KG1 (cell line): ENCODE data around the gene USP20.
"Not testable (repeated sequence)": the region's sequence is repeated elsewhere in the genome, so short reads cannot be mapped to it uniquely, and the experiment has no call there.

Source experiments
- DNase-seq: peaks from one replicate; lab custom pipeline; 2025; lab: John Stamatoyannopoulos, UW

USP20 gene

GRCh38 chr9:129890718-129891299 is 55.6 kb downstream of the USP20 start:
- not testable (repeated sequence) for DNase-seq

DNA sequence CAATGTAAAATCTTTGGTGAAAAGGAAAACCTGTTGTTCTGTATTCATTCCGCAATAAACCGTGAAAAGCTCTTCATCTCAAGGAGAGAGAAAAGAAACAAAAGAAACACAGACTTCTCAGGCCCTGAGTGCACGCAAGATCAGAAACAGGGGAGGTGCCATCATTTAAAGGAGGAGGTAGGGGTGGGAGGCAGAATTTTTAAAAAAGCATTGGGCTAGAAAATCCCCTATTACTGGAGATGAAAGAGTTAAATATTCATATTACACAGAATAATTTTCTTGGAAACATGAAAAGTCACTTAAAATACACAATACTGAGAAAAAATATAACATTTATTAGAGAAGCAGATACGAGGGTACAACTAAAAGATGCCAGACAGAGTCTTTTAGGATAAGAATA is 56.3 kb downstream of the USP20 start:
- DNase-seq, result no peak

DNA sequence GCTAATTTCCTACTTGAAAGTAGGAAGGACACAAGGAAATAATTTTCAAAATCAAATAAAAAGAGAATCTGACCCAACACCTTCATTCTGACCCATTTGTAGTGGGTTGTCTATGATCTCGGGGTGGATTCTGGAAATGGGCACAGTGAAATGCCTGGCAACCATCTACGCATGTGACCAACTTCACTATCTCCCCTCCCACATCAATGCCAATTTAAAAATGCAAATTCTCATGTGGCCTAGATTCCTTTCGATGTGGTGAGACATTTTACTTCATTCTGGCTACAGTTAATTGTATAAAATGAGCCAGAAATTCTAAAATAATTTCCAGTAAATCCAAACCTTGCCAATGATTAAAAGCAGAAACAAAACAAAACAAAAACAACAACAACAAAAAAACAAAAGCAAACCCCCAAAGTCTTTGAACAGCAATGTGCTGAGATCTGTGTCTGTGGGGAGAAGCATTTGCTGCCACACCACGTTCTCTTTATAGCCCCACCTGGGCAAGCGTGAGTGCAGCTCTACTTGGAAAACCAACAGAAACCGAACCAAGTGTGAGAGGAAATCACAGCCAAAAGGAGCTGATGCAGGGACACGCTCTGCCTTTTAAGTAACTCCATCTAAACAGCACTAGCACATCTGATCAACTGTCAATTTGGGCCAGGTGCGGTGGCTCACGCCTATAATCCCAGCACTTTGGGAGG is 59.0 kb downstream of the USP20 start:
- no peak for DNase-seq

DNA sequence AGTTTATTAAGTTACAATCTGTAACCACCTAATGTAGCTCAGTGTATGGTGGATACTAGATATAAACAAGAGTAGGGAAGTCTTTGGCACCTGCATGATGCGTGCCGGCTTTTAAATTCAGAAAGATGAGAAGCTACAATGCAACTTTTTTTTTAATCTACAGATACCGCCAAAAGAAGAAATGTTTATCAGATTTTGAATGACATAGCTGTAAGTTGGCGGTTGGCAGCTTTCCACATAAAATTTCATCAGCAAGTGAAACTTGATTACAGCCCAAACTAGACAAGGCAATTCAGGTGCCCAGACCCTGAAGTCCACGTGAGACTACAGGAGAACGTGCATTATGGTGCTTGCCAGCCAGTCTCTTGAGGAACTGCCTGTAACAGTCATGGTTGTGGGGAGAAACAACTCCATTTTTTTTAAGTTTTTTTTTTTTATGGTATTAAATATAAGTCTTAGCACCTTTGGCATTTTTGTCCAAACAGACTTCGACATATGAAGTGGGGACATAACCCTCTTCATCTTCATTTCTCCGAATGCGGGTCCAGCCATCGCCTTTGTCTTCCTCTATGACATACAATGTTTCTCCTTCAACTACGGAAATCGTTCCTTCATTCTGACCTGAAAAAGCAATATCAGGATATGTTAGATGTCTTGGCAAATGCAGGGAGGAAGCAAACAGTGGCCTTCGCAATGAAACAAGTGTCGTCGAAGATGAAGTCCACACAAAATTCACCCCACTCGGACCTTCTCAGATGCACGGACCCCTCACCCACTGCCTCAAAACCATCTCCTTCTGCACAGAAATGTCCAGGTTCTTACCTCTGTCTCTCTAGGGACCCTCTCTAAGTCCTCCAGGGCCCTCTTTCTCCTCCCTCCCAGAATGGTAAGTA is 60.4 kb downstream of the USP20 start:
- no peak for DNase-seq

- DNase-seq, result no peak
These were observed 62.0 kb downstream of the USP20 start for GRCh38 chr9:129897263-129897662.

DNA sequence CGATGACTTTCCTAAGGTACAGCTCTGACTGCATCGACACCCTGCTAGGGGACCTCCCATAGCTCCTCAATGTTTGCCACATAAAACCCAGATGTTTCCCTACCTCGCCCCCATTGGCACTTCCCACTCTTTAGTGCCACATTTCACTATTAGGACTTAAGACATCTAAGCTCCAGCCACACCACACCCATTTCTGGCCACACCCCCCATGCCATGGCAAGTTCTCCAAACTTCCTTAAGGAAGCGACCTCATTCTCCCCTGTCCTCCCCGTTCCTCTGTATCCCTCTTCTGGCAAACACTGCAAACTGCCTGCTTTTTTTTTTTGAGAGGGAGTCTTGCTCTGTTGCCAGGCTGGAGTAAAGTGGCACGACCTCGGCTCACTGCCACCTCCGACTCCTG is 62.9 kb downstream of the USP20 start:
- no peak for DNase-seq

DNA sequence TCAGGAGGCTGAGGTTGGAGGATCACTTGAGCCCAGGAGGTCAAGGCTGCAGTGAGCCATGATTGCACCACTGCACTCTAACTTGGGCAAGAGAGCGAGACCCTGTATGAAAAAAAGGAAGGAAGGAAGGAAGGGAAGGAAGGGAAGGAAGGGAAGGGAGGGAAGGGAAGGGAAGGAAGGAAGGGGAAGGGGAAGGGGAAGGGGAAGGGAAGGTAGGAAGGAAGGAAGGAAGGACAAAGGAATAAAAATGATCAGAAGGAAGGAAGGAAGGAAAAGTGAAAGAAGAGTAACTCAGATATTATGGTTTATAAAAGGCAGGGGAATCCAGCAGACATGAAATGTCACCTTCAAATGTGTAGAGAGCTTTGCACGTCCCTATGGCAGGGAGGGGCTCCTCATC is 64.4 kb downstream of the USP20 start:
- DNase-seq, result no peak

GRCh38 chr9:129900263-129901027 is 65.2 kb downstream of the USP20 start:
- DNase-seq, result no peak

GRCh38 chr9:129901993-129902739 is 66.9 kb downstream of the USP20 start:
- no peak for DNase-seq

DNA sequence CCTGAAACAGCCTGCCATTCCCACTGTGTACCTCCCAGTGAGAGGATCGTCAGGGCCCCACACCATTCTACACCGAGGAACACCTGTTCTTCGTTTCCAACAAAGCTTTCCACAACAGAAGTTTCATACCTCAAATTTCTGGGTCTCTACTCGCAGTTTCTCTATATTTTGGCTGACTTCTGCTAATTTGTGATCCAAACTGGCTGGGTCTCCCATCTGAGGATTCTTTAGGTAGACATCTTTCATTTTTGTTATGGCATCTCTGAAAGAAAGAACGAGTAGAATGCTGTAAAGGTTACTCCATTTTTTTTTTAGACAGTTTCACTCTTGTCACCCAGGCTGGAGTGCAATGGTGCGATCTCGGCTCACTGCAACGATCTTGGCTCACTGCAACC is 67.5 kb downstream of the USP20 start:
- DNase-seq, result no peak

- no peak for DNase-seq
These were observed 69.5 kb downstream of the USP20 start for GRCh38 chr9:129904734-129905133.

- no peak for DNase-seq
These were observed 71.0 kb downstream of the USP20 start for GRCh38 chr9:129906298-129906697.

DNA sequence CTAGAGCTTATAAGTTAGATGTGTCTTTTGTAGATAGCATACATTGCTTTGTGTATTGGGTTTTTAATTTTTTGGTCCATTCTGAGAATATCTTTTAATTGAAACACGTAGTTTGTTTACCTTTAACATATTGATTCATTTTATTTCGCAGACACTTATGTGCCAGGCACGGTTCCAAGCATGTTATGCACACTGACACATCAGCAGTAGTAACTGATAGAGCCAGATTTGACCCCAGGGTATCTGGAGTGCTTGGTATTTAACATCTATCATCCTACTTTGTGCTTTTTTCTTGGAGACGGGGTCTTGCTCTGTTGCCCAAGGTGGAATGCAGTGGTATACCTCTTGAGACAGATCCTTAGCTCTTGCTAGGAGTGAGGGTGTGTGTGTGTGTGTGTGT is 71.9 kb downstream of the USP20 start:
- no peak for DNase-seq

GRCh38 chr9:129908906-129909305 is 73.6 kb downstream of the USP20 start:
- DNase-seq, result no peak

GRCh38 chr9:129909851-129910250 is 74.6 kb downstream of the USP20 start:
- no peak for DNase-seq

- no peak for DNase-seq
These were observed 75.6 kb downstream of the USP20 start for GRCh38 chr9:129910628-129911567.

DNA sequence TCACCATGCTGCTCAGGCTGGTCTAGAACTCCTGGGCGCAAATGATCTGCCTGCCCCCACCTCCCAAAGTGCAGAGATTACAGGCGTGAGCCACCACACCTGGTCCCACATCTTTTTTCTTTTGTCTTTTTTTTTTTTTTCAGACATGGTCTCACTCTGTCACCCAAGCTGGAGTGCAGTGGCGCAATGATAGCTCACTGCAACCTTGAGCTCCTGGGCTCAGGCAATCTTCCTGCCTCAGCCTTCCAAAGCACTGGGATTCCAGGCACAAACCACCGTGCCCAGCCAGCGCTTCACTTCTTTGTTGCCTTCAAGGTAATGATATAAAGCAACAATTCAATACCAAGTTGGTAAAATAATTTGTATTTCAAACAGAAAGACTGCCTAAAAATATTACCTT is 78.8 kb downstream of the USP20 start:
- DNase-seq, result no peak

DNA sequence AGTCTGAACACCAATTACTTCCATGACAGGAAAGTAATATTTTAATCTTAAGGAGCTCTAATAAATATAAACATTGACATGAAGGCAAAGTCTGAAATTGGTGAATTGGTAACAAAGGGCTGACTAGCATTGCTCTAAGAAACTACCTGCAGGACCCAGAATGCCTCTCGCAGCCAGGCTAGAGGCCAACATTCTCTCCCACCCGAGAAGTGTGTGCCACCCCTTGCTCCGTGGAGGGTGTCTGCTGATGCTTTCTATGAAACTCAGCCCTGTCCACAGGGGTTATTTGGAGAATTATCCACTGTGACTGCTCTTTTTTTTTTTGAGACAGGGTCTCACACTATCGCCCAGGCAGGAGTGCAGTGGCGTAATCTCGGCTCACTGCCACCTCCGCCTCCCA is 81.4 kb downstream of the USP20 start:
- DNase-seq, result no peak

GRCh38 chr9:129918296-129918950 is 83.2 kb downstream of the USP20 start:
- no peak for DNase-seq

DNA sequence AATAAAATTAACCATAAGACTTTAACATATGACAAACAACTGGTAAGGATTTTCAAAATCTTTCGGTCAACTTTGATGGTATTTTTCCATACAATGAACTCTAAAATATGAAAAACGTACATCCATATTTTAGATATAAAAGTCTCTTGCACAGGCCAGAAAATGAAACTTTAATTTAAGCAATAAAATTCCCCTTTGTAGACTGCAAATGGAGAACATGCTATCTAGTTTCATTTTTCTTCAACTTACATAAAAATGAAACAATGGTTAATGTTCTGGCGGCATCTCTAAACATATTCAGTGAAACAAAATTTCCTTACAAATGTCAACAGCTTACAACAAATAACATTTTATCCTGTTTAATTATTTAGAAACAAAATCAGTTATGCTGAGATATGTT is 84.0 kb downstream of the USP20 start:
- no peak for DNase-seq
